Activated CD8-positive, alpha-beta memory T cell treated with anti-CD3 and anti-CD28 coated beads, Interleukin-2, amount 10 ng/mL, durations not matched to agents 7 days and 5 days (primary cell): Measurements from ENCODE around the gene RNF146. TPM values are rescaled to one million over a fixed set of nuclear protein-coding genes. Genes with fewer than 3 reads are reported as not detected.
A peak's percentile ranks its signal among the peaks of the same experiment; 100 is the strongest.
"Not testable (repeated sequence)": the region's sequence is repeated elsewhere in the genome, so short reads cannot be mapped to it uniquely, and the experiment has no call there.

ENCODE experiments used
- ATAC-seq: fragments of 150-1000 bp; cut with Tn5 transposase; one replicate; pipeline ENCODE4 v1.10.0; 2021; ENCODE audit warnings: moderate library complexity
- CTCF ChIA-PET: fragments of 350-600 bp; sonication (Branson Sonifier 250); formaldehyde crosslinking; loops from one replicate; lab custom pipeline; 2021; ENCODE audit warnings: antibody characterized with exemption; lab: Charles Lee
- DNase-seq: peaks from one replicate; pipeline ENCODE4 v3.0.0-alpha.2; 2020
- H3K27ac Mint-ChIP-seq: one replicate; pipeline ENCODE4 v1.8.0; 2021; ENCODE audit warnings: mild to moderate bottlenecking, mixed read lengths
- H3K27me3 Mint-ChIP-seq: one replicate; pipeline ENCODE4 v1.8.0; 2021; ENCODE audit warnings: mixed read lengths
- H3K36me3 Mint-ChIP-seq: one replicate; pipeline ENCODE4 v1.8.0; 2021; ENCODE audit warnings: mild to moderate bottlenecking, mixed read lengths
- H3K4me1 Mint-ChIP-seq: one replicate; pipeline ENCODE4 v1.8.0; 2021; ENCODE audit warnings: mixed read lengths
- H3K4me3 Mint-ChIP-seq: one replicate; pipeline ENCODE4 v1.8.0; 2021; ENCODE audit warnings: mild to moderate bottlenecking, moderate library complexity, mixed read lengths
- H3K9me3 Mint-ChIP-seq: one replicate; pipeline ENCODE4 v1.8.0; 2022; ENCODE audit warnings: low read depth, mixed read lengths
- total RNA-seq, 2 experiments: library from RNA; stranded (reverse); gene quantifications; one replicate each; pipeline ENCODE4 v1.2.3, GENCODE V29; 2021

Gene RNF146, protein sequence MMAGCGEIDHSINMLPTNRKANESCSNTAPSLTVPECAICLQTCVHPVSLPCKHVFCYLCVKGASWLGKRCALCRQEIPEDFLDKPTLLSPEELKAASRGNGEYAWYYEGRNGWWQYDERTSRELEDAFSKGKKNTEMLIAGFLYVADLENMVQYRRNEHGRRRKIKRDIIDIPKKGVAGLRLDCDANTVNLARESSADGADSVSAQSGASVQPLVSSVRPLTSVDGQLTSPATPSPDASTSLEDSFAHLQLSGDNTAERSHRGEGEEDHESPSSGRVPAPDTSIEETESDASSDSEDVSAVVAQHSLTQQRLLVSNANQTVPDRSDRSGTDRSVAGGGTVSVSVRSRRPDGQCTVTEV
- 10 to 100 TPM; 18.2 to 24.9 TPM for total RNA-seq

DNA sequence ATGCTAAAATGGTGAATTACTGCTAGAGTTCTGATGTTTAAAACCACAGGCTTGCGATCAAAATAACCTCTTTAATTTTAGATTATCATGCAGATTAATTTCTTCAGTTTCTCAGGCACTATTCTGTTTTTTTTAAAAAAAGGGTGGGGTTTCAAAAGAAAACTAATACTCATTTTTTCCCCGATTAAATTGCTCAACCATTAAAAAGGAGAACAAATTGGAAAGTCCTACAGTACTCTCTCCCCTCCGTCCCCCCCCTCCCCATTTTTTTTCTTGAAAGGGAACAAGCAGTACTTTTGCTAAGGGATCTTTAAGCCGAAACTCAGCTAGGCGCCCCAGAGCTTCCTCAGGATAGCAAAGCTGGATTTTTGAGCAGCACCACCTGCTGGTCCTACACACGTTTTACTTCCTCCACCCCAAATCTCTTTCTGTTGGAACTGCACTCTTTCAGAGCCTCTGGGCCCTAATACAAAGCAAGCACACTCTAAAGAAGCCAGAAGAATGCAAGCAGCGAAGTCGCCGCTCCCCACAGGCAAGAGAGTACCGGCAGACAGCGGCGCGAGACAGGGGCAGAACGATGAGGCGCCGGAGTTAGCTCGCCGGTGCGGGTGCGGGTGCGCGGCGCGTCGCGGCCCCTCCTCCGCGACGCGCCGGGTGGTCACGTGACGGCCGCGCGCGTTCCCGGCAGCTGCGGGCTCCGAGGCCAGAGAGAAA lies at the start of gene RNF146:
Gene RNF146 (plus strand): TSS at position 687 of the 714 bp plus-strand sequence. CDS start 13,475 bp downstream, outside the sequence.
- Mint-ChIP-seq H3K27ac (peak within 1 kb of the TSS; percentile 100), H3K36me3 (peaks cover 3% of the 10 kb centered on the region), H3K4me1 (peaks cover 34% of the 10 kb centered on the region), H3K4me3 (peak within 1 kb of the TSS; percentile 100), H3K9me3 (no peaks in the 10 kb centered on the region), H3K27me3 (peaks cover 4% of the 10 kb centered on the region)
- DNase-seq (peak; percentile 80), ATAC-seq (peak; percentile 84)
- CTCF ChIA-PET = interaction anchor here (0.6 to 3.8 kb wide), 30 partner anchors 9 to 1521 kb away, joined by 3 to 32 read pairs (median 4); no protein-coding TSS in a partner anchor

- Mint-ChIP-seq H3K4me3 (no peak overlapping the region), H3K36me3 (no peaks in the 10 kb centered on the region), H3K27me3 (peaks cover 26% of the 10 kb centered on the region), H3K4me1 (no peaks in the 10 kb centered on the region), H3K9me3 (no peaks in the 10 kb centered on the region), H3K27ac (no peak overlapping the region)
- DNase-seq (no peak), ATAC-seq (no peak)
- CTCF ChIA-PET = no interaction called here
These were observed 46.8 kb upstream of the RNF146 start for GRCh38 chr6:127219869-127220268.

GRCh38 chr6:127221201-127221600 lies 45.5 kb upstream of the RNF146 start:
- ATAC-seq (no peak), DNase-seq (no peak)
- Mint-ChIP-seq H3K27ac (no peak overlapping the region), H3K27me3 (peaks cover 22% of the 10 kb centered on the region), H3K4me3 (no peak overlapping the region), H3K36me3 (no peaks in the 10 kb centered on the region), H3K4me1 (no peaks in the 10 kb centered on the region), H3K9me3 (no peaks in the 10 kb centered on the region)
- CTCF ChIA-PET = no interaction called here

GRCh38 chr6:127222418-127222817 lies 44.2 kb upstream of the RNF146 start:
- H3K36me3 Mint-ChIP-seq = no peaks in the 10 kb centered on the region

GRCh38 chr6:127225497-127225896 lies 41.2 kb upstream of the RNF146 start:
- ATAC-seq = no peak
- Mint-ChIP-seq H3K4me3 (no peak overlapping the region), H3K4me1 (no peaks in the 10 kb centered on the region), H3K9me3 (no peaks in the 10 kb centered on the region), H3K27me3 (peaks cover 6% of the 10 kb centered on the region), H3K36me3 (no peaks in the 10 kb centered on the region), H3K27ac (no peak overlapping the region)
- CTCF ChIA-PET = no interaction called here
- no peak for DNase-seq

More at GRCh38 chr6:127222418-127222817, 44.2 kb upstream of the RNF146 start:
- ATAC-seq (no peak), DNase-seq (no peak)
- Mint-ChIP-seq H3K27ac (no peak overlapping the region), H3K4me1 (no peaks in the 10 kb centered on the region), H3K4me3 (no peak overlapping the region), H3K9me3 (no peaks in the 10 kb centered on the region), H3K27me3 (peaks cover 14% of the 10 kb centered on the region)
- CTCF ChIA-PET = no interaction called here

- ATAC-seq, H3K4me3 Mint-ChIP-seq, H3K27ac Mint-ChIP-seq, H3K9me3 Mint-ChIP-seq, H3K36me3 Mint-ChIP-seq, DNase-seq, H3K27me3 Mint-ChIP-seq, H3K4me1 Mint-ChIP-seq, CTCF ChIA-PET: not testable (repeated sequence)
These were observed 32.8 kb upstream of the RNF146 start for GRCh38 chr6:127233819-127234218.

DNA sequence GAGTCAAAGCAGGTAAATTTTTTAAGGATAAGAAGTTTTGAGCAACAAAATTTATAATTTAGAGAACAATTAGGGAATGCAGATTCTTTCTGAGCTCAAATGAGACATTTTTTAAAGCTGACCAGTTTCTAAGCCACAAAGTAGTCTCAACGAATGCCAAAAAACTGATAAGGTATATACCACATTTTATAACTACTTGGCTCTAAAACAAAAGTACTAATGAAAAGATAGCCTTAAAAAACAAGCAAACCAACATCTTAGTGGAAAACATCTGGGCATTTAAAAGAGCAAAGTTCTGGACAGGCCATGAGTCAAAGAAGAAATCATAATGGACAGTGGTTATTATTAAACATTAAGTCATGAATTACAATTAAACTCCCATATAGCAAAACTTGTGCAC lies 23.2 kb upstream of the RNF146 start:
- ATAC-seq (no peak), DNase-seq (no peak)
- H3K36me3 Mint-ChIP-seq = no peaks in the 10 kb centered on the region
- no peaks in the 10 kb centered on the region for H3K4me1 Mint-ChIP-seq
- peaks cover 7% of the 10 kb centered on the region for H3K27me3 Mint-ChIP-seq
- no peak overlapping the region for H3K4me3 Mint-ChIP-seq
- H3K27ac Mint-ChIP-seq = no peak overlapping the region
- CTCF ChIA-PET = no interaction called here
- no peaks in the 10 kb centered on the region for H3K9me3 Mint-ChIP-seq

GRCh38 chr6:127247114-127248096 lies 19.3 kb upstream of the RNF146 start:
- H3K27me3 Mint-ChIP-seq = peaks cover 5% of the 10 kb centered on the region
- no peak overlapping the region for H3K4me3 Mint-ChIP-seq
- no peaks in the 10 kb centered on the region for H3K9me3 Mint-ChIP-seq
- H3K27ac Mint-ChIP-seq = no peak overlapping the region
- CTCF ChIA-PET = interaction anchor here (2.2 kb wide), 1 partner anchor 19 kb away, joined by 6 read pairs; the partner anchor contains the start of gene RNF146
- H3K36me3 Mint-ChIP-seq = no peaks in the 10 kb centered on the region
- no peak for ATAC-seq
- H3K4me1 Mint-ChIP-seq = no peaks in the 10 kb centered on the region
- no peak for DNase-seq

DNA sequence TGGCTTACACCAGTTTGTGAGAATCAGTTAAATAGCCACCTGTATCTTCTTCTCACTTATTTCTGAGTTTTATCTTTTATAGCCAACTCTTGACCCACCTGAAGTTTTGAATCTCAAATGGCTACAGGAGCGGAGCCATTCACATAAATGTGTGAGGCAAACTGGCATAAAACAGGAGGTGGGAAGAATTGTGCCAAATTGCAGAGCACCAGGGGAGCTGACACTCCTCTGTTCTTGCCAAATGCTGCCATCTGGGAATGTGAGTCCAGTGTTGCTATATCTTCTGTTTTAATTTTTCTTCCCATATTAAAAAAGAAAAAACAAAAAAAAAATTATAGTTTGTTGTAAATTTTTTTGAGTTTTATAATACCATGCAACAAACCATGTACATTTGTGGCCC lies 17.0 kb upstream of the RNF146 start:
- DNase-seq (no peak), ATAC-seq (no peak)
- CTCF ChIA-PET = no interaction called here
- Mint-ChIP-seq H3K36me3 (no peaks in the 10 kb centered on the region), H3K9me3 (no peaks in the 10 kb centered on the region), H3K4me3 (no peak overlapping the region), H3K27me3 (peaks cover 5% of the 10 kb centered on the region), H3K27ac (no peak overlapping the region), H3K4me1 (no peaks in the 10 kb centered on the region)

GRCh38 chr6:127255286-127255685 lies 11.4 kb upstream of the RNF146 start:
- H3K36me3 Mint-ChIP-seq = no peaks in the 10 kb centered on the region

GRCh38 chr6:127262896-127263295 lies 3.8 kb upstream of the RNF146 start:
- Mint-ChIP-seq H3K27me3 (peaks cover 18% of the 10 kb centered on the region), H3K4me1 (peaks cover 17% of the 10 kb centered on the region)

More at GRCh38 chr6:127255286-127255685, 11.4 kb upstream of the RNF146 start:
- DNase-seq = no peak
- ATAC-seq = no peak
- CTCF ChIA-PET = interaction anchor here (2.2 kb wide), 1 partner anchor 11 kb away, joined by 9 read pairs; the partner anchor contains the start of gene RNF146
- Mint-ChIP-seq H3K4me3 (no peak overlapping the region), H3K4me1 (no peaks in the 10 kb centered on the region), H3K9me3 (no peaks in the 10 kb centered on the region), H3K27me3 (peaks cover 12% of the 10 kb centered on the region), H3K27ac (no peak overlapping the region)

DNA sequence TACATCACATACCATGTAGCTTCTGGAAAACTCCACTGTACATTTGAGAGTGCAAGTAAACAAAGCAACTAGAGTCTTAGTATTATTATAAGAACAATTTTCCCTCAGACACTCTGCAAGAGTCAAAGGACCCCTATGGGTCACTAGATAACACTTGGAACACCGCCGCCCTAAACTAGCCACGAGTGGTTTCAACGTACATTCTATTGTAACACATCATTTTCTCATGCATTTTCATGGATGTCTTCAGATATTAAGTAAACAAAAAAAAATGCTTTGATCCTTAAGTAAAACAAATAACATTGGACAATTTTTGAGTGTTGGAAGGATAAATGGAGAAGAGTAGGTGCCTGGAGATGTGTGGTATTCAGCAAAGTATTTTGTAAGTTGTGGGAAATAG lies 3.2 kb upstream of the RNF146 start:
- ATAC-seq = no peak
- peaks cover 23% of the 10 kb centered on the region for H3K4me1 Mint-ChIP-seq
- no peak overlapping the region for H3K27ac Mint-ChIP-seq
- no peaks in the 10 kb centered on the region for H3K9me3 Mint-ChIP-seq
- H3K27me3 Mint-ChIP-seq = peaks cover 18% of the 10 kb centered on the region
- CTCF ChIA-PET = interaction anchor here (0.6 to 1.5 kb wide), 3 partner anchors 75 to 81 kb away, joined by 3 to 6 read pairs (median 4); no protein-coding TSS in a partner anchor
- H3K4me3 Mint-ChIP-seq = no peak overlapping the region
- DNase-seq = no peak
- peaks cover 3% of the 10 kb centered on the region for H3K36me3 Mint-ChIP-seq

More at GRCh38 chr6:127262896-127263295, 3.8 kb upstream of the RNF146 start:
- Mint-ChIP-seq H3K27ac (no peak overlapping the region), H3K4me3 (no peak overlapping the region), H3K9me3 (no peaks in the 10 kb centered on the region), H3K36me3 (peaks cover 3% of the 10 kb centered on the region)
- CTCF ChIA-PET = interaction anchor here (1.1 to 1.5 kb wide), 3 partner anchors 75 to 276 kb away, joined by 3 to 6 read pairs (median 3); no protein-coding TSS in a partner anchor
- ATAC-seq = no peak
- DNase-seq = no peak
